C4-2B (cell line): Measurements from ENCODE around the gene MTMR11.

Source experiments
- CTCF ChIP-seq: fragments of 450-650 bp; conservative IDR thresholded peaks from 2 replicates; pipeline ENCODE4 v1.5.1; 2017; ENCODE audit warnings: mild to moderate bottlenecking
- ZFX ChIP-seq: fragments of 450-650 bp; IDR thresholded peaks from 2 replicates; pipeline ENCODE4 v1.6.1; 2017

GRCh38 chr1:149978547-149979023 lies 41.9 kb upstream of the MTMR11 start:
- TF ChIP-seq CTCF (no peak), ZFX (no peak)
